GM13976 (cell line): ENCODE measurements around the gene PIAS1.

ENCODE experiments used
- DNase-seq: peaks from one replicate; pipeline ENCODE4 v3.0.0; 2012; ENCODE audit warnings: low spot score
- CTCF ChIP-seq: IDR thresholded peaks from 2 replicates; pipeline ENCODE4 v1.5.1; 2012; ENCODE audit warnings: borderline replicate concordance, mild to moderate bottlenecking; ENCODE audit not compliant: insufficient read depth; ENCODE audit errors: extremely low read depth, missing control alignments, control extremely low read depth
- in situ Hi-C: fragments of 300-500 bp; cut with MboI; formaldehyde crosslinking; loops from one replicate; pipeline ENCODE4 v1.12.0; 2022; ENCODE audit warnings: low sequenced_read_pairs, mixed read lengths, inconsistent platforms; ENCODE audit not compliant: unreplicated experiment

Gene PIAS1

GRCh38 chr15:68175526-68175925 lies 121.4 kb downstream of the PIAS1 start:
- in situ Hi-C loops = no loop called here
- no peak for DNase-seq
- TF ChIP-seq CTCF = no peak

DNA sequence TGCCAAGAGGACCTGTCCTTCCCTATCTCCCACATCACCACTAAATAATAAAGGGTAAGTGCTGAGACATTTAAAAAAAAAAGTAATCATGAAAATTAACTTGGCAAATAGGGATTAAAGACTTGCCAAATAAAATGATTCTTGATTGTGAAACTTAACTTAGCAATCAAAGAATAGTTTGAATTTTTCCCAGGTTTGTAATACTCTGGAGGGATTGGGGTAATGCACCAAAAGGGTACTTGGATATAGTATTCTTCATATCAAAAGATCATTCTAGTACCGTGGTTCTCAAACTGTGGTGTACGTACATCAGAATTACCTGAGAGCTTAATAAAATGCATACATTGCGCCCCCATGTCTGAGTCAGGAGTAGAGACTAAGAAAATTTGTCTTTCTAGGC lies 122.5 kb downstream of the PIAS1 start:
- no peak for TF ChIP-seq CTCF
- in situ Hi-C loops = no loop called here

GRCh38 chr15:68177742-68178141 lies 123.6 kb downstream of the PIAS1 start:
- in situ Hi-C loops = no loop called here
- DNase-seq = no peak
- TF ChIP-seq CTCF = no peak

More for the DNA sequence above, 122.5 kb downstream of the PIAS1 start:
- no peak for DNase-seq

DNA sequence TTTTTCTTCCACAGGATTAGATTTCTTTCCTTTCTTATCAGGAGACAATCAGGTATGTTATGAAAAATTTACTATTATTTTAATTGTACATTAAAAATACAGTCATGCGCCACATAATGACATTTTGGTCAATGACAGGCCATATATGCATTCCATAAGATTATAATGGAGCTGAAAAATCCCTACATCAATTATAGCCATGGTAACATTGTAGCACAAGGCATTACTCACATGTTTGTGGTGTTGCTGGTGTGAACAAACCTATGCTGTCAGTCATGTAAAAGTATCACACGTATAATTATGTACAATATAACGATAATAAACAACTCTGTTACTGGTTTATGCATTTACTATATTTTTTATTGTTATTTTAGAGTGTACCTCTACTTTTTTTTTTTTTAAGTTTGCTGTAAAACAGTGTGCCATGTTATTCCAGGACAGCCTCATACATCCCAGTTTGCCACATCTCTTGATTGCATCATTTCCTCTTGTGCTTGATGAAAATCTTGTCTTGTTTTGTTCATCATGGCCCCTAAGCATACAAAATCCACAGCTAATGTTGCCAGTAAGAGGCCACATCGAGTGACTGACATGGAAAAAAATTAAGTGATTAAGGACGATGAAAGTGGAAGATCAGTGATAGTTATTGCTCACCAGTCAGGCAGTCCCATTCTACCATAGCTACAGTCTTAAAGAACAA lies 129.7 kb downstream of the PIAS1 start:
- no peak for DNase-seq
- in situ Hi-C loops = no loop called here
- TF ChIP-seq CTCF = no peak

GRCh38 chr15:68184616-68185480 lies 130.7 kb downstream of the PIAS1 start:
- in situ Hi-C loops = no loop called here
- no peak for TF ChIP-seq CTCF
- no peak for DNase-seq

GRCh38 chr15:68186671-68187397 lies 132.7 kb downstream of the PIAS1 start:
- in situ Hi-C loops = no loop called here
- DNase-seq = no peak

More at GRCh38 chr15:68186671-68187397, 132.7 kb downstream of the PIAS1 start:
- TF ChIP-seq CTCF = no peak
